ENCODE data around the gene ARRB1.

DNA sequence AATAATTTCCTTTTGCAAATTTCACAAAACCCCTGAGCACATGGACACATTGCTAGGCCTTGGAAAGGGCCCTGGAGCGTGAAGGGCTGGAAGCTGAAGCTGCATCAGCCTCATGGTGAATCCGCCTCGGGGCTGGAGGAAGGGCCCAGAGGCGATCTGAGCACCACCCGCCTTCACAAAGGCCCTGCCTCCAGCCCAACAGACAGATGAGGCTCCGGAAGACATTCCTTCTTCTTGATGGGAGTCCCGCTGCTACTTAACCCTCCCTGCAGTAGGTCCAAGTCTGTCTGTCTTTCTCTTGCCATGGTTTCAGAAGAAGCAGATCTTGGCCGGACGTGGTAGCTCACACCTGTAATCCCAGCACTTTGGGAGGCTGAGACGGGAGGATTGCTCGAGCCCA, 16.5 kb downstream of the ARRB1 start:
- TF ChIP-seq, protein P1, sequence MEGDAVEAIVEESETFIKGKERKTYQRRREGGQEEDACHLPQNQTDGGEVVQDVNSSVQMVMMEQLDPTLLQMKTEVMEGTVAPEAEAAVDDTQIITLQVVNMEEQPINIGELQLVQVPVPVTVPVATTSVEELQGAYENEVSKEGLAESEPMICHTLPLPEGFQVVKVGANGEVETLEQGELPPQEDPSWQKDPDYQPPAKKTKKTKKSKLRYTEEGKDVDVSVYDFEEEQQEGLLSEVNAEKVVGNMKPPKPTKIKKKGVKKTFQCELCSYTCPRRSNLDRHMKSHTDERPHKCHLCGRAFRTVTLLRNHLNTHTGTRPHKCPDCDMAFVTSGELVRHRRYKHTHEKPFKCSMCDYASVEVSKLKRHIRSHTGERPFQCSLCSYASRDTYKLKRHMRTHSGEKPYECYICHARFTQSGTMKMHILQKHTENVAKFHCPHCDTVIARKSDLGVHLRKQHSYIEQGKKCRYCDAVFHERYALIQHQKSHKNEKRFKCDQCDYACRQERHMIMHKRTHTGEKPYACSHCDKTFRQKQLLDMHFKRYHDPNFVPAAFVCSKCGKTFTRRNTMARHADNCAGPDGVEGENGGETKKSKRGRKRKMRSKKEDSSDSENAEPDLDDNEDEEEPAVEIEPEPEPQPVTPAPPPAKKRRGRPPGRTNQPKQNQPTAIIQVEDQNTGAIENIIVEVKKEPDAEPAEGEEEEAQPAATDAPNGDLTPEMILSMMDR (IDR thresholded peaks at IDR 0.05) = no peak
- TF ChIP-seq POLR2A (IDR thresholded peaks at IDR 0.05) = no peak
